ENCODE data around the gene SESTD1. TPM values are rescaled to one million over a fixed set of nuclear protein-coding genes. Genes with fewer than 3 reads are reported as not detected.

SESTD1 gene
- total and polyA plus RNA-seq, 7 experiments from 2014 or later: 1.2 to 23.2 (median 7.8) TPM

- peaks cover 0 to 5% (median 0%) of the 10 kb centered on the region in 11 donors for H3K9me3 Mint-ChIP-seq
- ChIA-PET CTCF (no interaction called here), POLR2A (no interaction called here)
Measured at GRCh38 chr2:179302764-179303571, 38.3 kb upstream of the SESTD1 start.

GRCh38 chr2:179302149-179302548 is 37.5 kb upstream of the SESTD1 start:
- Mint-ChIP-seq H3K9me3 (peaks cover 0 to 5% (median 0%) of the 10 kb centered on the region in 11 donors), H3K4me1 (no peaks in the 10 kb centered on the region), H3K36me3 (no peaks in the 10 kb centered on the region), H3K27me3 (peaks cover 0 to 7% (median 4%) of the 10 kb centered on the region in 5 donors), H3K27ac (no peak overlapping the region), H3K4me3 (no peak overlapping the region)
- CTCF ChIA-PET: no interaction called here
- Histone ChIP-seq H3K27me3 (ENCODE audit: control insufficient read depth in 2 of 2, insufficient read depth in 2 of 2, low read length in 2 of 2) (no peaks in the 10 kb centered on the region), H3K4me1 (ENCODE audit: control insufficient read depth in 2 of 2, insufficient read depth in 2 of 2, low read length in 2 of 2) (no peaks in the 10 kb centered on the region), H3K27ac (ENCODE audit: low read depth, low read length) (no peak overlapping the region), H3K36me3 (ENCODE audit: control insufficient read depth in 2 of 3, insufficient read depth in 3 of 3, low read length in 3 of 3) (no peaks in the 10 kb centered on the region), H3K9me3 (ENCODE audit: control insufficient read depth in 2 of 3, low read length in 3 of 3) (no peaks in the 10 kb centered on the region), H3K4me3 (ENCODE audit: low read length) (no peak overlapping the region)
- DNase-seq (no peak), ATAC-seq (no peak)
- intact Hi-C loops (cut with micrococcal nuclease): no loop called here
- POLR2A ChIA-PET: no interaction called here

More at GRCh38 chr2:179302764-179303571, 38.3 kb upstream of the SESTD1 start:
- Mint-ChIP-seq H3K27me3 (peaks cover 0 to 7% (median 4%) of the 10 kb centered on the region in 5 donors), H3K36me3 (no peaks in the 10 kb centered on the region), H3K4me3 (no peak overlapping the region), H3K27ac (no peak overlapping the region), H3K4me1 (no peaks in the 10 kb centered on the region)
- DNase-seq (no peak), ATAC-seq (no peak)
- H3K4me3 ChIP-seq (ENCODE audit: low read length): no peak overlapping the region
- H3K4me1 ChIP-seq (ENCODE audit: control insufficient read depth in 2 of 2, insufficient read depth in 2 of 2, low read length in 2 of 2): no peaks in the 10 kb centered on the region
- H3K27ac ChIP-seq (ENCODE audit: low read depth, low read length): no peak overlapping the region
- no peaks in the 10 kb centered on the region for H3K27me3 ChIP-seq (ENCODE audit: control insufficient read depth in 2 of 2, insufficient read depth in 2 of 2, low read length in 2 of 2)
- intact Hi-C loops (cut with micrococcal nuclease): no loop called here
- no peaks in the 10 kb centered on the region for H3K9me3 ChIP-seq (ENCODE audit: control insufficient read depth in 2 of 3, low read length in 3 of 3)
- no peaks in the 10 kb centered on the region for H3K36me3 ChIP-seq (ENCODE audit: control insufficient read depth in 2 of 3, insufficient read depth in 3 of 3, low read length in 3 of 3)

GRCh38 chr2:179298666-179299065 is 34.0 kb upstream of the SESTD1 start:
- Histone ChIP-seq H3K27me3 (ENCODE audit: control insufficient read depth in 2 of 2, insufficient read depth in 2 of 2, low read length in 2 of 2) (no peaks in the 10 kb centered on the region), H3K4me1 (ENCODE audit: control insufficient read depth in 2 of 2, insufficient read depth in 2 of 2, low read length in 2 of 2) (no peaks in the 10 kb centered on the region), H3K4me3 (ENCODE audit: low read length) (no peak overlapping the region), H3K27ac (ENCODE audit: low read depth, low read length) (no peak overlapping the region), H3K9me3 (ENCODE audit: control insufficient read depth in 2 of 3, low read length in 3 of 3) (no peaks in the 10 kb centered on the region), H3K36me3 (ENCODE audit: control insufficient read depth in 2 of 3, insufficient read depth in 3 of 3, low read length in 3 of 3) (no peaks in the 10 kb centered on the region)
- ChIA-PET CTCF (no interaction called here), POLR2A (no interaction called here)
- intact Hi-C loops (cut with micrococcal nuclease): no loop called here
- H3K4me3 Mint-ChIP-seq: no peak overlapping the region
- H3K36me3 Mint-ChIP-seq: no peaks in the 10 kb centered on the region
- peaks cover 0 to 7% (median 4%) of the 10 kb centered on the region in 5 donors for H3K27me3 Mint-ChIP-seq
- DNase-seq (no peak), ATAC-seq (peak; percentile 40)
- H3K4me1 Mint-ChIP-seq: no peaks in the 10 kb centered on the region
- H3K27ac Mint-ChIP-seq: no peak overlapping the region
- peaks cover 0 to 5% (median 0%) of the 10 kb centered on the region in 11 donors for H3K9me3 Mint-ChIP-seq

- CTCF ChIA-PET: no interaction called here
- intact Hi-C loops (cut with micrococcal nuclease): no loop called here
- no peak for ATAC-seq
Measured at GRCh38 chr2:179297927-179298326, 33.3 kb upstream of the SESTD1 start.

GRCh38 chr2:179290329-179290728 is 25.7 kb upstream of the SESTD1 start:
- Histone ChIP-seq H3K4me3 (ENCODE audit: low read length) (no peak overlapping the region), H3K4me1 (ENCODE audit: control insufficient read depth in 2 of 2, insufficient read depth in 2 of 2, low read length in 2 of 2) (no peaks in the 10 kb centered on the region), H3K27me3 (ENCODE audit: control insufficient read depth in 2 of 2, insufficient read depth in 2 of 2, low read length in 2 of 2) (no peaks in the 10 kb centered on the region), H3K36me3 (ENCODE audit: control insufficient read depth in 2 of 3, insufficient read depth in 3 of 3, low read length in 3 of 3) (no peaks in the 10 kb centered on the region), H3K27ac (ENCODE audit: low read depth, low read length) (no peak overlapping the region), H3K9me3 (ENCODE audit: control insufficient read depth in 2 of 3, low read length in 3 of 3) (no peaks in the 10 kb centered on the region)
- Mint-ChIP-seq H3K36me3 (no peaks in the 10 kb centered on the region), H3K27me3 (peaks cover 0 to 2% (median 0%) of the 10 kb centered on the region in 5 donors), H3K4me3 (no peak overlapping the region), H3K27ac (no peak overlapping the region), H3K9me3 (no peaks in the 10 kb centered on the region), H3K4me1 (no peaks in the 10 kb centered on the region)
- intact Hi-C loops (cut with micrococcal nuclease): no loop called here
- no peak for ATAC-seq
- CTCF ChIA-PET: no interaction called here
- POLR2A ChIA-PET: no interaction called here
- no peak for DNase-seq

More at GRCh38 chr2:179297927-179298326, 33.3 kb upstream of the SESTD1 start:
- no peaks in the 10 kb centered on the region for H3K36me3 Mint-ChIP-seq
- peaks cover 0 to 5% (median 0%) of the 10 kb centered on the region in 11 donors for H3K9me3 Mint-ChIP-seq
- peaks cover 0 to 7% (median 4%) of the 10 kb centered on the region in 5 donors for H3K27me3 Mint-ChIP-seq
- no peaks in the 10 kb centered on the region for H3K4me1 ChIP-seq (ENCODE audit: control insufficient read depth in 2 of 2, insufficient read depth in 2 of 2, low read length in 2 of 2)
- no peak overlapping the region for H3K4me3 ChIP-seq (ENCODE audit: low read length)
- H3K36me3 ChIP-seq (ENCODE audit: control insufficient read depth in 2 of 3, insufficient read depth in 3 of 3, low read length in 3 of 3): no peaks in the 10 kb centered on the region
- no peak overlapping the region for H3K4me3 Mint-ChIP-seq
- H3K4me1 Mint-ChIP-seq: no peaks in the 10 kb centered on the region
- POLR2A ChIA-PET: no interaction called here
- no peaks in the 10 kb centered on the region for H3K27me3 ChIP-seq (ENCODE audit: control insufficient read depth in 2 of 2, insufficient read depth in 2 of 2, low read length in 2 of 2)
- no peaks in the 10 kb centered on the region for H3K9me3 ChIP-seq (ENCODE audit: control insufficient read depth in 2 of 3, low read length in 3 of 3)
- H3K27ac Mint-ChIP-seq: no peak overlapping the region
- DNase-seq: no peak
- H3K27ac ChIP-seq (ENCODE audit: low read depth, low read length): no peak overlapping the region

GRCh38 chr2:179285060-179285459 is 20.4 kb upstream of the SESTD1 start:
- Histone ChIP-seq H3K9me3 (ENCODE audit: control insufficient read depth in 2 of 3, low read length in 3 of 3) (no peaks in the 10 kb centered on the region), H3K4me3 (ENCODE audit: low read length) (no peak overlapping the region), H3K27ac (ENCODE audit: low read depth, low read length) (no peak overlapping the region), H3K27me3 (ENCODE audit: control insufficient read depth in 2 of 2, insufficient read depth in 2 of 2, low read length in 2 of 2) (no peaks in the 10 kb centered on the region), H3K36me3 (ENCODE audit: control insufficient read depth in 2 of 3, insufficient read depth in 3 of 3, low read length in 3 of 3) (no peaks in the 10 kb centered on the region), H3K4me1 (ENCODE audit: control insufficient read depth in 2 of 2, insufficient read depth in 2 of 2, low read length in 2 of 2) (no peaks in the 10 kb centered on the region)
- DNase-seq (no peak), ATAC-seq (no peak)
- intact Hi-C loops (cut with micrococcal nuclease): no loop called here
- H3K4me3 Mint-ChIP-seq: no peak overlapping the region
- no peaks in the 10 kb centered on the region for H3K36me3 Mint-ChIP-seq
- POLR2A ChIA-PET: interaction anchor here (0.6 kb wide), 1 partner anchor 65 kb away, joined by 3 read pairs; no protein-coding TSS in a partner anchor
- H3K4me1 Mint-ChIP-seq: no peaks in the 10 kb centered on the region
- CTCF ChIA-PET: no interaction called here
- H3K9me3 Mint-ChIP-seq: no peaks in the 10 kb centered on the region
- peaks cover 0 to 31% (median 5%) of the 10 kb centered on the region in 5 donors for H3K27me3 Mint-ChIP-seq
- H3K27ac Mint-ChIP-seq: no peak overlapping the region

Measured in naive thymus-derived CD4-positive, alpha-beta T cell (primary cell).